ENCODE results near the gene ABCC5.

The ABCC5 gene

DNA sequence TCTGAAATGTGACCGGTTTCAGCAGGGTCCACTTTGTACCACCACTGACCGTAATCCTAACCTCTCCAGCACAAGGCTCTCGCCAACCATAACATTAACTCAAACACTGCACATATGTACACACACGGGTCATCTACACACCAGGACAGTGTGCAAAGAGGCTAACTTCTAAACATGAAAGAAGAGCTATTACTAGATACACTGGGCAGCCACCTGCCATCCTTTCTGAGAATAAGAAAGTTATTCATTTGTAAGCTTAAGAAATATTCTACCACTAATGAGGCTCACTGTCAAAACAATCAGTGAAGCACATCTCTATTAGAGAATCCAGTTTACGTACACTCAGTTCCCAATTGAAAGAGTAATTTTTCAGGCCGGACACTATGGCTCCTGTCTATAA lies 73.9 kb downstream of the ABCC5 start:
- TF ChIP-seq, protein P1, sequence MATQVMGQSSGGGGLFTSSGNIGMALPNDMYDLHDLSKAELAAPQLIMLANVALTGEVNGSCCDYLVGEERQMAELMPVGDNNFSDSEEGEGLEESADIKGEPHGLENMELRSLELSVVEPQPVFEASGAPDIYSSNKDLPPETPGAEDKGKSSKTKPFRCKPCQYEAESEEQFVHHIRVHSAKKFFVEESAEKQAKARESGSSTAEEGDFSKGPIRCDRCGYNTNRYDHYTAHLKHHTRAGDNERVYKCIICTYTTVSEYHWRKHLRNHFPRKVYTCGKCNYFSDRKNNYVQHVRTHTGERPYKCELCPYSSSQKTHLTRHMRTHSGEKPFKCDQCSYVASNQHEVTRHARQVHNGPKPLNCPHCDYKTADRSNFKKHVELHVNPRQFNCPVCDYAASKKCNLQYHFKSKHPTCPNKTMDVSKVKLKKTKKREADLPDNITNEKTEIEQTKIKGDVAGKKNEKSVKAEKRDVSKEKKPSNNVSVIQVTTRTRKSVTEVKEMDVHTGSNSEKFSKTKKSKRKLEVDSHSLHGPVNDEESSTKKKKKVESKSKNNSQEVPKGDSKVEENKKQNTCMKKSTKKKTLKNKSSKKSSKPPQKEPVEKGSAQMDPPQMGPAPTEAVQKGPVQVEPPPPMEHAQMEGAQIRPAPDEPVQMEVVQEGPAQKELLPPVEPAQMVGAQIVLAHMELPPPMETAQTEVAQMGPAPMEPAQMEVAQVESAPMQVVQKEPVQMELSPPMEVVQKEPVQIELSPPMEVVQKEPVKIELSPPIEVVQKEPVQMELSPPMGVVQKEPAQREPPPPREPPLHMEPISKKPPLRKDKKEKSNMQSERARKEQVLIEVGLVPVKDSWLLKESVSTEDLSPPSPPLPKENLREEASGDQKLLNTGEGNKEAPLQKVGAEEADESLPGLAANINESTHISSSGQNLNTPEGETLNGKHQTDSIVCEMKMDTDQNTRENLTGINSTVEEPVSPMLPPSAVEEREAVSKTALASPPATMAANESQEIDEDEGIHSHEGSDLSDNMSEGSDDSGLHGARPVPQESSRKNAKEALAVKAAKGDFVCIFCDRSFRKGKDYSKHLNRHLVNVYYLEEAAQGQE (IDR thresholded peaks at IDR 0.05; ENCODE audit: insufficient read depth in 1 of 2, low read depth in 2 of 2, low read length in 2 of 2) = no peak
- no peak for TF ChIP-seq POLR2AphosphoS5 (IDR thresholded peaks at IDR 0.05; ENCODE audit: low read depth, low read length)
- no peak for TF ChIP-seq FOXP2 (optimal IDR thresholded peaks at IDR 0.05; ENCODE audit: borderline replicate concordance, extremely low read depth, extremely low read length, insufficient read depth)
- TF ChIP-seq TAF1 (IDR thresholded peaks at IDR 0.05; ENCODE audit: borderline replicate concordance, insufficient read depth, low read length) = no peak
- no peak for TF ChIP-seq SIN3A (IDR thresholded peaks at IDR 0.05; ENCODE audit: borderline replicate concordance, insufficient read depth, low read length)

DNA sequence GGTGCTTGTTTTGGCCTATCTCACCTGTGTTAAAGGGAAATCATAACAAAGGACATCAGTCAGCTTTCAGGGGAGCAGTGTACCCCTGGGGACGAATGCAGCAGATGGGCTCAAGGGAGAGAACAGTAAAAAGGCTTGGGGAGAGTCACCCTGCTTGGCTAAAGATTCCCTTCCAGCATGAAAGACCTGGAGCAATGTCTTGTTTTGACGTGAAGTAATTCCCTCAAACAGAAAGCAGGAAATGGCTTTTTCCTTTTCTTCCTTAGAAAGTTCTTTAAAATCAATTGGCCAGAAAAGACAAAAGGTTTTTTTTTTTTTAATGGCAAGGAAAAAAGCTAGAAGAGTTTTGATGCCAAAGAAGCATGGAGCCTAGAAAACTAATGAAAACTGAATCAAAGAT lies 76.5 kb downstream of the ABCC5 start:
- TF ChIP-seq TAF1 (IDR thresholded peaks at IDR 0.05; ENCODE audit: borderline replicate concordance, insufficient read depth, low read length) (no peak), FOXP2 (optimal IDR thresholded peaks at IDR 0.05; ENCODE audit: borderline replicate concordance, extremely low read depth, extremely low read length, insufficient read depth) (no peak), POLR2AphosphoS5 (IDR thresholded peaks at IDR 0.05; ENCODE audit: low read depth, low read length) (no peak), SIN3A (IDR thresholded peaks at IDR 0.05; ENCODE audit: borderline replicate concordance, insufficient read depth, low read length) (no peak)
- TF ChIP-seq, protein P1 (IDR thresholded peaks at IDR 0.05; ENCODE audit: insufficient read depth in 1 of 2, low read depth in 2 of 2, low read length in 2 of 2) = no peak

DNA sequence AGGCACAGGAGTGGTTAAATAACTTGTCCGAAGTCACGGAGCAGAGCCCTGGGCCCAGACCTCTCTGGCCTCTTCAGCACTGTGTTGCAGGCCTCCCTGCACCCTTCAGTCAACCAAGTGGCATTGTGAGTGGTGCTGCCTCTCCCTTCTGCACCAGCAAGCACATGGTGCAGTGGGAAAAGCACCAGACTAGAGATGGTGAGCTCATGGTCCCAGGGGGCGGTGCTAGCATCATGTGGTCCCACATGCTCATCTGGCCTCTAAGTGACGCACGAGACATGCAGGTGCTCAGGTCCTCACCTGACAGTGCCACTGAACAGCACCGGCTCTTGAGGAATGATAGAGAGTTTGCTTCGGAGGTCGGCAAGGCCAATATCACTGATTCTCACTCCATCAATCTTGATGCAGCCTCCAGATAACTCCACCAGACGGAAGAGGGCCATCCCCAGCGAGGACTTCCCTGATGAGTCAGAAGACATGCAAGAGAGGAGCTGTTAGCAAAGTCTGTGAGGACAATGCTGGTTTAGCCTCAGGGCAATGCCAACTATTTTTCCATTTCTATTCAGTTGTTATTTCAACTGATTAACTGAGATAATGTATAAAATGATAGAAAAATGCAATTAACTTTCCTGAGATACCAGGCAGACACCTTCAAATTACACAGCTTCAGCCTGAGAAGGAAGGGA lies 79.9 kb downstream of the ABCC5 start:
- TF ChIP-seq SIN3A (IDR thresholded peaks at IDR 0.05; ENCODE audit: borderline replicate concordance, insufficient read depth, low read length) = no peak
- no peak for TF ChIP-seq FOXP2 (optimal IDR thresholded peaks at IDR 0.05; ENCODE audit: borderline replicate concordance, extremely low read depth, extremely low read length, insufficient read depth)
- no peak for TF ChIP-seq TAF1 (IDR thresholded peaks at IDR 0.05; ENCODE audit: borderline replicate concordance, insufficient read depth, low read length)
- TF ChIP-seq POLR2AphosphoS5 (IDR thresholded peaks at IDR 0.05; ENCODE audit: low read depth, low read length) = no peak
- TF ChIP-seq, protein P1 (IDR thresholded peaks at IDR 0.05; ENCODE audit: insufficient read depth in 1 of 2, low read depth in 2 of 2, low read length in 2 of 2) = no peak

DNA sequence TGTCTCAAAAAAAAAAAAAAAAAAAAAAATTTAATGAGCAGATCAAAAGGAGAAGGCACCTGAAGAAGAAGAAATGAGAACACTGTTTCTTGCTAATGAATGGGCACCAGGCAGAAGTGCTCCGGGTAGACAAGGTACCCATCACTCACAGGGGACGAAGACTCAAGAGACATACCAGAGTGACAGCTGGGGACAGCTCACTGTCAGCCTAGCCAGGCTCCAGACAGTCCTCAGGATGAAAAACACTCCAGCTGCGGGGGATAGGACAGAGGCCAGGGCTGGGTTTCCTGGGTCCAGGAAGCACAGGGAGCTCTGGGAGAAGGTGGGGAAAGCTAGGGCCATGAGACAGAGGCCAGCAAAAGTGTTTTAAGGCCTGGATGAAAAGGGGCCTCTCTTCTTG lies 84.5 kb downstream of the ABCC5 start:
- TF ChIP-seq SIN3A (IDR thresholded peaks at IDR 0.05; ENCODE audit: borderline replicate concordance, insufficient read depth, low read length) (no peak), FOXP2 (optimal IDR thresholded peaks at IDR 0.05; ENCODE audit: borderline replicate concordance, extremely low read depth, extremely low read length, insufficient read depth) (no peak)

DNA sequence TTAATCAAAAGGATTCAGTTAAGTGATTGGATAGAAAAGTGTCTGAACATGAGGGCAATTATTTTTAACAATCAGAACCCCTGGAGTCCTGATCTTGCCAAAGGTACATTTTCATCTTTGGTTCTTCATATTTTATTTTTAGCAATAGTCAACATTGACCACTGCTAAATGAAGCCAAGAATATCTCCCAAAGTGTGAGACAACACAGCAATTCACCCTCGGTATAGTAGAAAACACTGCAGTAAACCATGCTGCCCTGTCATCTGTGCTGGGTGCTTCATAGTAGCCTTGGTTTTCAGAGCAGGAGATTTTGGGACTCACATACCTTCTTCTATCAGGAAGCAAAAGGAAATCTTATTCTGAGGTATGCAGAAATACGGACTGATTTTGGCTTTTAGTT lies 85.8 kb downstream of the ABCC5 start:
- no peak for TF ChIP-seq TAF1 (IDR thresholded peaks at IDR 0.05; ENCODE audit: borderline replicate concordance, insufficient read depth, low read length)
- TF ChIP-seq SIN3A (IDR thresholded peaks at IDR 0.05; ENCODE audit: borderline replicate concordance, insufficient read depth, low read length) = no peak
- no peak for TF ChIP-seq POLR2AphosphoS5 (IDR thresholded peaks at IDR 0.05; ENCODE audit: low read depth, low read length)
- TF ChIP-seq, protein P1 (IDR thresholded peaks at IDR 0.05; ENCODE audit: insufficient read depth in 1 of 2, low read depth in 2 of 2, low read length in 2 of 2) = no peak
- TF ChIP-seq FOXP2 (optimal IDR thresholded peaks at IDR 0.05; ENCODE audit: borderline replicate concordance, extremely low read depth, extremely low read length, insufficient read depth) = no peak

Measured in PFSK-1 (cell line).